IMR-90 (cell line): ENCODE measurements around the gene ZDHHC11B. TPM values are rescaled to one million over a fixed set of nuclear protein-coding genes. Genes with fewer than 3 reads are reported as not detected.
"Not testable (repeated sequence)": the region's sequence is repeated elsewhere in the genome, so short reads cannot be mapped to it uniquely, and the experiment has no call there.

ENCODE experiments used
- ATAC-seq: fragments of 200-7000 bp; cut with Tn5 transposase; 2 replicates; pipeline ENCODE4 v1.9.1; 2020; ENCODE audit warnings: low read depth, mild to moderate bottlenecking, moderate library complexity
- BruUV-seq: library from RNA; stranded (reverse); fragments of 400-500 nt; replicated peaks from 2 replicates; lab custom pipeline; 2021; lab: Mats Ljungman, UMichigan
- CTCF ChIA-PET: fragments of 300-600 bp; formaldehyde crosslinking; extraction: SDS; loops from one replicate; lab custom pipeline; 2021; ENCODE audit warnings: antibody characterized with exemption; lab: Yijun Ruan, JAX
- POLR2A ChIA-PET: fragments of 300-600 bp; sonication (Branson Sonifier 250); formaldehyde crosslinking; loops from one replicate; lab custom pipeline; 2022; ENCODE audit warnings: antibody characterized with exemption; ENCODE audit not compliant: unreplicated experiment; lab: Charles Lee
- DNase-seq: peaks from one replicate; pipeline ENCODE4 v3.0.0; 2013
- H2AFZ ChIP-seq: replicated peaks from 2 replicates; pipeline ENCODE3; 2013; ENCODE audit warnings: low read length, mild to moderate bottlenecking; ENCODE audit not compliant: poor library complexity
- H2AK5ac ChIP-seq: 2 replicates; pipeline ENCODE4 v1.6.1; 2013; ENCODE audit warnings: low read depth, low read length, inconsistent platforms
- H2AK9ac ChIP-seq: replicated peaks from 2 replicates; pipeline ENCODE3; 2013; ENCODE audit warnings: mild to moderate bottlenecking, low read depth, low read length, moderate library complexity; ENCODE audit not compliant: poor library complexity
- H2BK120ac ChIP-seq: 2 replicates; pipeline ENCODE4 v1.6.1; 2013; ENCODE audit warnings: low read depth, low read length, inconsistent platforms
- H2BK15ac ChIP-seq: 3 replicates; pipeline ENCODE4 v1.6.1; 2013; ENCODE audit warnings: low read depth, low read length, inconsistent platforms
- H2BK20ac ChIP-seq: 2 replicates; pipeline ENCODE4 v1.6.1; 2013; ENCODE audit warnings: low read depth, mild to moderate bottlenecking, inconsistent platforms, low read length, moderate library complexity
- H2BK5ac ChIP-seq: 2 replicates; pipeline ENCODE4 v1.6.1; 2013; ENCODE audit warnings: mild to moderate bottlenecking, low read depth, low read length, inconsistent platforms; ENCODE audit not compliant: poor library complexity, severe bottlenecking
- H3K14ac ChIP-seq: replicated peaks from 2 replicates; pipeline ENCODE4 v1.6.1; 2013; ENCODE audit warnings: low read depth, low read length, inconsistent platforms
- H3K18ac ChIP-seq: 2 replicates; pipeline ENCODE4 v1.6.1; 2013; ENCODE audit warnings: low read depth, low read length, control low read depth
- H3K23ac ChIP-seq: 2 replicates; pipeline ENCODE4 v1.6.1; 2013; ENCODE audit warnings: low read depth, low read length, inconsistent platforms
- H3K27ac ChIP-seq: 2 replicates; pipeline ENCODE4 v1.5.1; 2013; ENCODE audit warnings: mild to moderate bottlenecking, control low read depth, low read length; ENCODE audit not compliant: insufficient read depth
- H3K27me3 ChIP-seq: 2 replicates; pipeline ENCODE4 v1.6.1; 2013; ENCODE audit warnings: low read length; ENCODE audit not compliant: control insufficient read depth, insufficient read depth
- H3K36me3 ChIP-seq: 2 replicates; pipeline ENCODE4 v1.6.1; 2013; ENCODE audit warnings: low read length, mixed read lengths; ENCODE audit not compliant: control insufficient read depth, insufficient read depth
- H3K4ac ChIP-seq: 2 replicates; pipeline ENCODE4 v1.6.1; 2013; ENCODE audit warnings: low read depth, low read length, inconsistent platforms
- H3K4me1 ChIP-seq: 2 replicates; pipeline ENCODE4 v1.6.1; 2013; ENCODE audit warnings: low read length, mixed read lengths; ENCODE audit not compliant: control insufficient read depth, insufficient read depth
- H3K4me2 ChIP-seq: 2 replicates; pipeline ENCODE4 v1.6.1; 2013; ENCODE audit warnings: low read depth, mild to moderate bottlenecking, control low read depth, low read length, moderate library complexity
- H3K4me3 ChIP-seq: 2 replicates; pipeline ENCODE4 v1.5.1; 2013; ENCODE audit warnings: low read depth, mild to moderate bottlenecking, control low read depth, low read length, moderate library complexity; ENCODE audit not compliant: insufficient read depth
- H3K56ac ChIP-seq: 2 replicates; pipeline ENCODE4 v1.6.1; 2013; ENCODE audit warnings: low read length, inconsistent platforms; ENCODE audit not compliant: insufficient read depth; ENCODE audit errors: extremely low read depth
- H3K79me1 ChIP-seq, 2 experiments: 2 replicates each; pipeline ENCODE4 v1.6.1; 2013; ENCODE audit warnings: low read length in 2 of 2, inconsistent platforms in 1 of 2, low read depth in 1 of 2
- H3K9ac ChIP-seq: 2 replicates; pipeline ENCODE4 v1.6.1; 2013; ENCODE audit warnings: low read depth, low read length, control low read depth
- H3K9me1 ChIP-seq: 2 replicates; pipeline ENCODE4 v1.6.1; 2013; ENCODE audit warnings: low read length, inconsistent platforms; ENCODE audit not compliant: insufficient read depth
- H3K9me3 ChIP-seq: 2 replicates; pipeline ENCODE4 v1.6.1; 2013; ENCODE audit warnings: low read length; ENCODE audit not compliant: control insufficient read depth, insufficient read depth
- H4K20me1 ChIP-seq: 2 replicates; pipeline ENCODE4 v1.6.1; 2013; ENCODE audit warnings: low read length, inconsistent platforms; ENCODE audit not compliant: insufficient read depth
- H4K5ac ChIP-seq: 2 replicates; pipeline ENCODE4 v1.6.1; 2013; ENCODE audit warnings: mild to moderate bottlenecking, low read depth, low read length, control low read depth
- H4K8ac ChIP-seq, 2 experiments: 2 replicates each; pipeline ENCODE4 v1.6.1; 2013; ENCODE audit warnings: low read depth in 2 of 2, low read length in 2 of 2, control low read depth in 1 of 2, inconsistent platforms in 1 of 2
- H4K91ac ChIP-seq: 2 replicates; pipeline ENCODE4 v1.6.1; 2013; ENCODE audit warnings: low read depth, low read length, inconsistent platforms; ENCODE audit not compliant: insufficient read depth
- WGBS, 2 experiments: methylation state at CpG; one replicate each; pipeline versions ENCODE4 v1.1.5 to v1.1.7; 2013; ENCODE audit warnings: missing lambda C conversion rate in 2 of 2; ENCODE audit not compliant: insufficient read length in 1 of 2; ENCODE audit errors: extremely low coverage in 2 of 2; 5-methylcytosine and 5-hydroxymethylcytosine counted together
- dilution Hi-C: fragments of 300-500 bp; cut with HindIII; formaldehyde crosslinking; loops from one replicate; pipeline ENCODE4 v1.14.3; 2018; ENCODE audit warnings: low sequenced_read_pairs; ENCODE audit not compliant: unreplicated experiment
- in situ Hi-C: fragments of 300-500 bp; cut with MboI; formaldehyde crosslinking; loops from 3 replicates; pipeline ENCODE4 v1.14.3; 2019; ENCODE audit warnings: low sequenced_read_pairs, inconsistent platforms, mixed read lengths
- intact Hi-C: fragments of 100-400 bp; cut with micrococcal nuclease; formaldehyde crosslinking; loops from 2 replicates; pipeline ENCODE4 v1.10.0; 2022
- polyA plus RNA-seq, 3 experiments: library from polyadenylated mRNA; depleted of rRNA; stranded (reverse); fragments of >200 nt; gene quantifications; 2 replicates each; pipeline ENCODE4 v1.2.3, GENCODE V29; 2012; ENCODE audit warnings: low replicate concordance in 1 of 3
- total RNA-seq: library from RNA; depleted of rRNA; stranded (reverse); fragments of >200 nt; gene quantifications from 2 replicates; pipeline ENCODE4 v1.2.3, GENCODE V29; 2012

The ZDHHC11B gene
- total and polyA plus RNA-seq, 2 of the 4 experiments (the other 2 are of a cell fraction): 0.12 TPM; not detected in 1

DNA sequence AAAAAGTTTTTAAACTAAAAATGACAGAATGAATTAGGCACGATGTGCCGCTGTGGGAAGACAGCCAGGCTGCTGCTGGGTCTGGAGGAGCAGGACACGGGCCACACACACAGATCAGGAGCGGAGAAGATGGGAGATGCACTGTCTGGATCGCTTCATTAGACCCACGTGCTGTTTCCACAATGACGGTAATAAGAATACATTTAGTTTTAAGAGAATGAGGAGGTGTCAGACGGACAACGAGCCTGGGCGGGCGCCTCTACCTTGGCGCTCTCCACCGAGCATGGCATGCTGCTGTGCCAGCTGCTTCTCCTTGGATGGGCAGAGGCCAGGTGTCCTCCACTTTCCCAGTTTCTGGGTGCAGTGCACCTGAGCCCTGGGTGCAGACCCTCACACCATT lies 11.6 kb downstream of the ZDHHC11B start:
- H2BK5ac ChIP-seq, H2BK120ac ChIP-seq, POLR2A ChIA-PET, H2AFZ ChIP-seq, H4K91ac ChIP-seq, H3K4me2 ChIP-seq, H3K4me3 ChIP-seq, H3K36me3 ChIP-seq, intact Hi-C loops, H3K4ac ChIP-seq, H2BK15ac ChIP-seq, dilution Hi-C loops, H3K4me1 ChIP-seq, H4K8ac ChIP-seq, ATAC-seq, H4K5ac ChIP-seq, H3K18ac ChIP-seq, H3K9me1 ChIP-seq, H2AK9ac ChIP-seq, H3K9ac ChIP-seq, H3K79me1 ChIP-seq, H4K20me1 ChIP-seq, H3K27ac ChIP-seq, H2BK20ac ChIP-seq, DNase-seq, H3K14ac ChIP-seq, BruUV-seq, H2AK5ac ChIP-seq, CTCF ChIA-PET, H3K56ac ChIP-seq, H3K23ac ChIP-seq, H3K9me3 ChIP-seq: not testable (repeated sequence)
- 26% methylated on average over 7 of the region's 13 CpGs; no CpG with 5 or more reads in 1 of the 2 experiments for WGBS, 2 experiments
- H3K27me3 ChIP-seq: peaks cover 19% of the 10 kb centered on the region; the same call in 1 of the 2 replicates
- in situ Hi-C loops: loop anchor here (10.0 kb wide), 1 partner anchor 88 kb away; no protein-coding TSS in a partner anchor

DNA sequence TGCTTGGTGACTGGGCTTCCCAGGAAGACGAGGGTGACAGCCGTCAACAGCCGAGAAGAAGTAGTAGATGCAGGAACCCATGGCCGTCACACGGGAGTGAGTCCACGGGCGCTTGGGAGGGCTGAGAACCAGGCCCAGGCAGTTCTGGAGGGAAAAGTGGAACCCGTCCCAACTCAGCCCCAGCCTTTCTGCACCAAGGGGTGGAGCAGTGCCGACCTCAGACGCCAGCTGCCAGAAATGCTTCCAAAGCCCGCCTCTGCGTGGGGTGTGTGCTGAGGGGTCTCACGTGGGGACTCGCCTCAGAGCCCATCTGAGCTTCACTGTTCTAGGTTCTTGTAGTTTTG lies 12.0 kb downstream of the ZDHHC11B start:
- H4K8ac ChIP-seq: not testable (repeated sequence)
- in situ Hi-C loops: loop anchor here (10.0 kb wide), 1 partner anchor 88 kb away; no protein-coding TSS in a partner anchor

More for the DNA sequence above, 12.0 kb downstream of the ZDHHC11B start:
- H3K9me1 ChIP-seq, H3K9me3 ChIP-seq, ATAC-seq, H2BK5ac ChIP-seq, H4K5ac ChIP-seq, H2AK9ac ChIP-seq, DNase-seq, H3K56ac ChIP-seq, intact Hi-C loops, H2BK20ac ChIP-seq, H3K18ac ChIP-seq, H3K36me3 ChIP-seq, H3K79me1 ChIP-seq, dilution Hi-C loops, H2AK5ac ChIP-seq, CTCF ChIA-PET, H3K23ac ChIP-seq, H3K4me2 ChIP-seq, H3K9ac ChIP-seq, POLR2A ChIA-PET, H4K20me1 ChIP-seq, H3K4me1 ChIP-seq, H3K4ac ChIP-seq, BruUV-seq, H2BK120ac ChIP-seq, H3K4me3 ChIP-seq, H3K27ac ChIP-seq, H2BK15ac ChIP-seq, H3K14ac ChIP-seq, H2AFZ ChIP-seq, H4K91ac ChIP-seq: not testable (repeated sequence)
- H3K27me3 ChIP-seq: peaks cover 19% of the 10 kb centered on the region; the same call in 1 of the 2 replicates
- WGBS, 2 experiments: no CpG with 5 or more reads among the region's 14 CpGs
